SIG-M5 treated with dmso at 0.1 percent for 504 hours (cell line): ENCODE data around the gene TUBB.

ENCODE experiments used
- DNase-seq: peaks from one replicate; lab custom pipeline; 2025; ENCODE audit not compliant: unreplicated experiment; lab: John Stamatoyannopoulos, UW

Gene TUBB

GRCh38 chr6:30687659-30688431 is 32.3 kb upstream of the TUBB start:
- no peak for DNase-seq

GRCh38 chr6:30688569-30688968 is 31.6 kb upstream of the TUBB start:
- DNase-seq = no peak

- DNase-seq = no peak
These were observed 30.9 kb upstream of the TUBB start for GRCh38 chr6:30689022-30689865.

- DNase-seq = no peak
These were observed 30.2 kb upstream of the TUBB start for GRCh38 chr6:30689985-30690384.

GRCh38 chr6:30690403-30691207 is 29.5 kb upstream of the TUBB start, which contains the start of gene NRM:
Gene NRM, minus strand, starts transcription at chr6:30690984. Its CDS starts 10 bp downstream, at chr6:30690974.
- peak; percentile 74 for DNase-seq

- no peak for DNase-seq
These were observed 28.8 kb upstream of the TUBB start for GRCh38 chr6:30691208-30691847.

GRCh38 chr6:30696432-30696831 is 23.7 kb upstream of the TUBB start:
- DNase-seq = no peak

GRCh38 chr6:30700340-30700739 is 19.8 kb upstream of the TUBB start:
- DNase-seq = no peak

GRCh38 chr6:30703011-30703410 is 17.1 kb upstream of the TUBB start:
- DNase-seq = no peak

- no peak for DNase-seq
These were observed 16.3 kb upstream of the TUBB start for GRCh38 chr6:30703821-30704220.

- DNase-seq = no peak
These were observed 14.5 kb upstream of the TUBB start for GRCh38 chr6:30705620-30706019.

- DNase-seq = no peak
These were observed 12.8 kb upstream of the TUBB start for GRCh38 chr6:30707281-30707850.

- no peak for DNase-seq
These were observed 10.9 kb upstream of the TUBB start for GRCh38 chr6:30709101-30709868.

- DNase-seq = no peak
These were observed 8.3 kb upstream of the TUBB start for GRCh38 chr6:30711758-30712380.

- no peak for DNase-seq
These were observed 7.7 kb upstream of the TUBB start for GRCh38 chr6:30712441-30712945.

GRCh38 chr6:30714263-30714662 is 5.9 kb upstream of the TUBB start:
- no peak for DNase-seq

GRCh38 chr6:30716879-30717128 is 3.3 kb upstream of the TUBB start:
- DNase-seq = no peak

- peak; percentile 100 for DNase-seq
These were observed 2.9 kb upstream of the TUBB start, which contains the start of gene MDC1 for GRCh38 chr6:30717129-30717844. Gene MDC1, minus strand, starts transcription at chr6:30717281. Its CDS starts 2,106 bp downstream, at chr6:30715175.
